ENCODE results near the gene PPM1K.

The PPM1K gene

GRCh38 chr4:88276952-88277710, 7.2 kb downstream of the PPM1K start:
- no peak for DNase-seq

GRCh38 chr4:88275949-88276515, 8.3 kb downstream of the PPM1K start:
- DNase-seq, result no peak

- no peak for DNase-seq
These were observed 8.8 kb downstream of the PPM1K start for GRCh38 chr4:88275516-88275915.

- DNase-seq, result no peak
These were observed 15.4 kb downstream of the PPM1K start for GRCh38 chr4:88268913-88269312.

GRCh38 chr4:88264336-88264735, 20.0 kb downstream of the PPM1K start:
- DNase-seq, result no peak

- DNase-seq, result no peak
These were observed 26.6 kb downstream of the PPM1K start for GRCh38 chr4:88257726-88258125.

- DNase-seq, result no peak
These were observed 29.2 kb downstream of the PPM1K start for GRCh38 chr4:88255111-88255510.

- DNase-seq, result no peak
These were observed 32.4 kb downstream of the PPM1K start for GRCh38 chr4:88251924-88252323.

GRCh38 chr4:88247148-88247547, 37.2 kb downstream of the PPM1K start:
- DNase-seq, result no peak

- no peak for DNase-seq
These were observed 37.8 kb downstream of the PPM1K start for GRCh38 chr4:88246600-88246999.

GRCh38 chr4:88244816-88245579, 39.4 kb downstream of the PPM1K start:
- peak; percentile 23 for DNase-seq

- no peak for DNase-seq
These were observed 40.3 kb downstream of the PPM1K start for GRCh38 chr4:88244056-88244455.

- DNase-seq, result no peak
These were observed 42.2 kb downstream of the PPM1K start for GRCh38 chr4:88242144-88242543.

GRCh38 chr4:88240297-88240714, 44.1 kb downstream of the PPM1K start:
- no peak for DNase-seq

- no peak for DNase-seq
These were observed 53.2 kb downstream of the PPM1K start for GRCh38 chr4:88230969-88231771.

- no peak for DNase-seq
These were observed 53.9 kb downstream of the PPM1K start for GRCh38 chr4:88230461-88230891.

GRCh38 chr4:88227734-88228133, 56.6 kb downstream of the PPM1K start:
- DNase-seq, result no peak

- no peak for DNase-seq
These were observed 58.2 kb downstream of the PPM1K start for GRCh38 chr4:88226143-88226542.

- no peak for DNase-seq
These were observed 58.9 kb downstream of the PPM1K start for GRCh38 chr4:88225232-88226105.

GRCh38 chr4:88223516-88223915, 60.8 kb downstream of the PPM1K start:
- DNase-seq, result no peak

- no peak for DNase-seq
These were observed 65.3 kb downstream of the PPM1K start for GRCh38 chr4:88219099-88219498.

- DNase-seq, result no peak
These were observed 67.2 kb downstream of the PPM1K start for GRCh38 chr4:88217169-88217568.

All from activated CD8-positive, alpha-beta memory T cell treated with anti-CD3 and anti-CD28 coated beads, Interleukin-2, amount 50 U/mL, for 4 hours (primary cell).